GM12878 (cell line): ENCODE measurements around the gene ZNF574. TPM values are rescaled to one million over a fixed set of nuclear protein-coding genes. Genes with fewer than 3 reads are reported as not detected.

Experiments
- ASH2L ChIP-seq: fragments of 300-600, 200-600 bp; sonication (generic); IDR thresholded peaks from 2 replicates; pipeline ENCODE4 v1.6.1; 2017; ENCODE audit warnings: low read depth, mild to moderate bottlenecking, borderline replicate concordance
- CBFB ChIP-seq: IDR thresholded peaks from 2 replicates; pipeline ENCODE4 v1.6.1; 2016; ENCODE audit warnings: antibody characterized with exemption, low read depth
- CBX5 ChIP-seq: sonication (generic); IDR thresholded peaks from 2 replicates; pipeline ENCODE4 v1.6.1; 2016; ENCODE audit warnings: low read depth, moderate library complexity, mild to moderate bottlenecking, inconsistent platforms
- PAX8 ChIP-seq: fragments of 450-650 bp; IDR thresholded peaks from 2 replicates; pipeline ENCODE4 v1.6.1; 2017; ENCODE audit warnings: mild to moderate bottlenecking, moderate library complexity
- RAD51 ChIP-seq: fragments of 450-650 bp; IDR thresholded peaks from 2 replicates; pipeline ENCODE4 v1.6.1; 2016; ENCODE audit warnings: moderate library complexity, mild to moderate bottlenecking, inconsistent platforms
- SKIL ChIP-seq: fragments of 450-650 bp; IDR thresholded peaks from 2 replicates; pipeline ENCODE4 v1.6.1; 2017; ENCODE audit warnings: mild to moderate bottlenecking, low read depth, inconsistent platforms; ENCODE audit not compliant: poor library complexity, severe bottlenecking
- SRF ChIP-seq, 2 experiments: IDR thresholded peaks; 2 replicates each; pipeline ENCODE4 v1.6.1; 2011; ENCODE audit warnings: low read depth in 2 of 2, low read length in 2 of 2, mild to moderate bottlenecking in 1 of 2, moderate library complexity in 1 of 2
- SUPT20H ChIP-seq: IDR thresholded peaks from 2 replicates; pipeline ENCODE4 v1.6.1; 2011; ENCODE audit warnings: low read depth, mild to moderate bottlenecking, low read length, moderate library complexity, borderline replicate concordance; ENCODE audit not compliant: control insufficient read depth
- ZNF207 ChIP-seq: fragments of 450-650 bp; IDR thresholded peaks from 2 replicates; pipeline ENCODE4 v1.6.1; 2014; ENCODE audit warnings: antibody characterized with exemption, mild to moderate bottlenecking, borderline replicate concordance
- ZNF274 ChIP-seq: IDR thresholded peaks from one replicate; pipeline ENCODE4 v1.8.0; 2011; ENCODE audit not compliant: insufficient read length, insufficient read depth
- polyA plus RNA-seq, 11 experiments: library from polyadenylated mRNA; depleted of rRNA in 4 of 11; unstranded in 6 of 11; stranded (reverse) in 5 of 11; fragments of >200 nt; fragmentation: Nextera tagmentation in 4 of 11; fragmentation: Illumina TruSeq in 1 of 11; extraction: Ambion mirVana in 4 of 11; extraction: Trizol in 1 of 11; gene quantifications; 1 replicate in 1 of 11; 2 replicates in 10 of 11; pipeline versions ENCODE4 v1.2.1 to v1.2.3, GENCODE V29; 2011 to 2016; ENCODE audit warnings: inconsistent platforms in 2 of 11, missing spikeins in 2 of 11, low read depth in 1 of 11
- total RNA-seq, 4 experiments: library from RNA; depleted of rRNA in 3 of 4; stranded (reverse); fragments of >200 nt in 3 of 4; fragmentation: Illumina TruSeq in 1 of 4; extraction: Trizol in 1 of 4; gene quantifications; 2 replicates each; pipeline versions ENCODE4 v1.2.1 to v1.2.3, GENCODE V29; 2013 to 2021
- TF ChIP-seq, protein P1 (sequence below): fragments of 450-650 bp; IDR thresholded peaks from 2 replicates; pipeline ENCODE4 v1.6.1; 2018; ENCODE audit warnings: mild to moderate bottlenecking, low read depth, moderate library complexity; ENCODE audit not compliant: partially characterized antibody

ZNF574 gene
- total and polyA plus RNA-seq, 10 of the 15 experiments (the other 5 are each of a cell fraction or from before 2014, with no cell fraction given) = 0.32 to 25.6 (median 11.4) TPM

DNA sequence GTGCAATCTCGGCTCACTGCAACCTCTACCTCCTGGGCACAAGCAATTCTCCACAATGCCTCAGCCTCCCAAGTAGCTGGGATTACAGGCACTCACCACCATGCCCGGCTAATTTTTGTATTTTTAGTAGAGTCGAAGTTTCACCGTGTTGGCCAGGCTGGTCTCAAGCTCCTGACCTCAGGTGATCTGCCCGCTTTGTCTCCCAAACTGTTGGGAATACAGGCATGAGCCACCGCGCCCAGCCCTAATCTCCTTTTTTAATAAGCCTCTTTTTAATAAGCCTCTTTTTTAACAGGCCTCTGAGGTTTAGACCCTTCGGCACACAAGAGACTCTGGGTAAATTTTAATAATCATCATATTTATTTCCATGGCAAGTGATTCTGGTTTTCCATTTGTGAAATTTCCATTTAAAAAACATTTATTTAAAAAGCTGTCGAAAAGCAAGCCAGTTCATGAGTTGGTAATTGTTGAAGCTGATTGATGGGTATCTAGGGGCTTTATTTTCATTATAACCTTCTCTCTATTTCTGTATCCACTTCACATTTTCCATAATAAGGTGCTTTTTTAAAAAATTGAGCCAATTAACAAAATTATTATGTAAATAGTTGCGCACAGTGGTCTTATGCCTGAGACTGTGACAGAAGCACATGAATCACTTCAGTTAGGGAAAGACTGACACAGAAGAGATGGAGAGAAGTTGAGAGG lies 44.5 kb downstream of the ZNF574 start (continued):
- TF ChIP-seq RAD51 (no peak), CBX5 (no peak), SUPT20H (no peak), SRF (IDR thresholded peaks at IDR 0.05; ENCODE audit: low read depth in 2 of 2, low read length in 2 of 2) (no peak), ZNF274 (no peak), CBFB (no peak), SKIL (no peak), ZNF207 (no peak), PAX8 (no peak), ASH2L (no peak)
- TF ChIP-seq, protein P1, sequence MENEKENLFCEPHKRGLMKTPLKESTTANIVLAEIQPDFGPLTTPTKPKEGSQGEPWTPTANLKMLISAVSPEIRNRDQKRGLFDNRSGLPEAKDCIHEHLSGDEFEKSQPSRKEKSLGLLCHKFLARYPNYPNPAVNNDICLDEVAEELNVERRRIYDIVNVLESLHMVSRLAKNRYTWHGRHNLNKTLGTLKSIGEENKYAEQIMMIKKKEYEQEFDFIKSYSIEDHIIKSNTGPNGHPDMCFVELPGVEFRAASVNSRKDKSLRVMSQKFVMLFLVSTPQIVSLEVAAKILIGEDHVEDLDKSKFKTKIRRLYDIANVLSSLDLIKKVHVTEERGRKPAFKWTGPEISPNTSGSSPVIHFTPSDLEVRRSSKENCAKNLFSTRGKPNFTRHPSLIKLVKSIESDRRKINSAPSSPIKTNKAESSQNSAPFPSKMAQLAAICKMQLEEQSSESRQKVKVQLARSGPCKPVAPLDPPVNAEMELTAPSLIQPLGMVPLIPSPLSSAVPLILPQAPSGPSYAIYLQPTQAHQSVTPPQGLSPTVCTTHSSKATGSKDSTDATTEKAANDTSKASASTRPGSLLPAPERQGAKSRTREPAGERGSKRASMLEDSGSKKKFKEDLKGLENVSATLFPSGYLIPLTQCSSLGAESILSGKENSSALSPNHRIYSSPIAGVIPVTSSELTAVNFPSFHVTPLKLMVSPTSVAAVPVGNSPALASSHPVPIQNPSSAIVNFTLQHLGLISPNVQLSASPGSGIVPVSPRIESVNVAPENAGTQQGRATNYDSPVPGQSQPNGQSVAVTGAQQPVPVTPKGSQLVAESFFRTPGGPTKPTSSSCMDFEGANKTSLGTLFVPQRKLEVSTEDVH = no peak
